OCI-LY7 (cell line): Measurements from ENCODE around the gene C15orf39. TPM values are rescaled to one million over a fixed set of nuclear protein-coding genes. Genes with fewer than 3 reads are reported as not detected.

Experiments used
- BruUV-seq: library from RNA; stranded (reverse); fragments of 400-500 nt; replicated peaks from 2 replicates; lab custom pipeline; 2021; lab: Mats Ljungman, UMichigan
- CTCF ChIA-PET: fragments of 300-600 bp; sonication (Branson Sonifier 250); formaldehyde crosslinking; loops from one replicate; lab custom pipeline; 2022; ENCODE audit warnings: antibody characterized with exemption; ENCODE audit not compliant: unreplicated experiment; lab: Charles Lee
- POLR2A ChIA-PET: fragments of 300-600 bp; sonication (Branson Sonifier 250); formaldehyde crosslinking; loops from one replicate; lab custom pipeline; 2022; ENCODE audit warnings: antibody characterized with exemption; lab: Charles Lee
- DNase-seq: peaks from one replicate; pipeline ENCODE4 v3.0.0-alpha.2; 2015; ENCODE audit warnings: low spot score
- H2AFZ ChIP-seq: fragments of 200-600 bp; sonication (generic), shearing (Covaris generic); 2 replicates; pipeline ENCODE4 v1.6.1; 2014; ENCODE audit warnings: mild to moderate bottlenecking, antibody characterized with exemption, low read length, moderate library complexity
- H3K27ac ChIP-seq: fragments of 200-600 bp; sonication (generic); 2 replicates; pipeline ENCODE4 v1.5.1; 2014; ENCODE audit warnings: mixed run types, low read depth, mild to moderate bottlenecking, moderate library complexity, low read length, inconsistent platforms; ENCODE audit not compliant: poor library complexity, severe bottlenecking
- H3K36me3 ChIP-seq: fragments of 200-600 bp; sonication (generic); 2 replicates; pipeline ENCODE4 v1.6.1; 2014; ENCODE audit warnings: mild to moderate bottlenecking, antibody characterized with exemption, low read length, moderate library complexity, mixed read lengths; ENCODE audit not compliant: insufficient read depth
- H3K4me1 ChIP-seq: fragments of 200-600 bp; sonication (generic); 2 replicates; pipeline ENCODE4 v1.5.1; 2014; ENCODE audit warnings: mild to moderate bottlenecking, low read length; ENCODE audit not compliant: insufficient read depth, poor library complexity, severe bottlenecking
- H3K4me2 ChIP-seq: fragments of 200-600 bp; sonication (generic); 2 replicates; pipeline ENCODE4 v1.6.1; 2014; ENCODE audit warnings: mild to moderate bottlenecking, low read length
- H3K4me3 ChIP-seq: fragments of 200-600 bp; sonication (generic); 2 replicates; pipeline ENCODE4 v1.5.1; 2014; ENCODE audit warnings: mild to moderate bottlenecking, low read depth, low read length; ENCODE audit not compliant: poor library complexity, severe bottlenecking
- H3K79me2 ChIP-seq: fragments of 200-600 bp; sonication (generic); 2 replicates; pipeline ENCODE4 v1.6.1; 2016; ENCODE audit warnings: low read depth, mild to moderate bottlenecking, low read length, moderate library complexity, mixed read lengths; ENCODE audit not compliant: insufficient read depth
- H3K9me2 ChIP-seq: fragments of 200-600 bp; sonication (generic); 2 replicates; pipeline ENCODE4 v1.6.1; 2016; ENCODE audit warnings: mild to moderate bottlenecking, low read length, mixed read lengths; ENCODE audit not compliant: insufficient read depth
- H3K9me3 ChIP-seq: fragments of 200-600 bp; sonication (generic); 2 replicates; pipeline ENCODE4 v1.6.1; 2014; ENCODE audit warnings: mild to moderate bottlenecking, mixed run types, low read length, mixed read lengths
- H4K20me1 ChIP-seq: fragments of 200-600 bp; sonication (generic); 2 replicates; pipeline ENCODE4 v1.6.1; 2014; ENCODE audit warnings: mild to moderate bottlenecking, antibody characterized with exemption, low read length, moderate library complexity, mixed read lengths; ENCODE audit not compliant: insufficient read depth
- CTCF ChIP-seq: fragments of 200-600 bp; sonication (generic); conservative IDR thresholded peaks from 2 replicates; pipeline ENCODE4 v1.5.1; 2014; ENCODE audit warnings: mild to moderate bottlenecking, antibody characterized with exemption, low read length, moderate library complexity, mixed read lengths
- EZH2phosphoT487 ChIP-seq: fragments of 200-600 bp; sonication (generic); IDR thresholded peaks from 2 replicates; pipeline ENCODE4 v1.6.1; 2018; ENCODE audit warnings: low read depth, borderline replicate concordance, mild to moderate bottlenecking, mixed run types, antibody characterized with exemption, low read length, moderate library complexity, mixed read lengths
- intact Hi-C: fragments of 100-400 bp; cut with micrococcal nuclease; formaldehyde crosslinking; loops from one replicate; pipeline ENCODE4 v1.10.0; 2022; ENCODE audit not compliant: unreplicated experiment
- total RNA-seq, 2 experiments: library from RNA; depleted of rRNA in 1 of 2; stranded (reverse); fragments of >200 nt in 1 of 2; shearing (Covaris generic) in 1 of 2; gene quantifications; 2 replicates each; pipeline ENCODE4 v1.2.3, GENCODE V29; 2014 to 2022

Gene C15orf39
- total RNA-seq, 2 experiments from 2014 or later: 26.5 to 50.2 TPM

- H3K36me3 ChIP-seq: no peaks in the 10 kb centered on the region
- H3K27ac ChIP-seq: no peak overlapping the region
- TF ChIP-seq EZH2phosphoT487 (no peak), CTCF (no peak)
- no peaks in the 10 kb centered on the region for H4K20me1 ChIP-seq
- H3K79me2 ChIP-seq: no peaks in the 10 kb centered on the region
- intact Hi-C loops: no loop called here
- no peaks in the 10 kb centered on the region for H3K4me1 ChIP-seq
- POLR2A ChIA-PET: no interaction called here
- no peaks in the 10 kb centered on the region for H3K9me3 ChIP-seq
- BruUV-seq: no TSS peak
- no peak overlapping the region for H3K4me2 ChIP-seq
- no peak overlapping the region for H3K4me3 ChIP-seq
- CTCF ChIA-PET: interaction anchor here (0.6 kb wide), 1 partner anchor 165 kb away, joined by 3 read pairs; no protein-coding TSS in a partner anchor
- no peak overlapping the region for H2AFZ ChIP-seq
- DNase-seq: no peak
- H3K9me2 ChIP-seq: no peaks in the 10 kb centered on the region
These were observed 30.3 kb upstream of the C15orf39 start for GRCh38 chr15:75171408-75171807.

- Histone ChIP-seq H3K27ac (no peak overlapping the region), H3K4me2 (no peak overlapping the region), H4K20me1 (no peaks in the 10 kb centered on the region), H3K4me1 (no peaks in the 10 kb centered on the region), H3K9me2 (no peaks in the 10 kb centered on the region), H3K79me2 (no peaks in the 10 kb centered on the region), H3K9me3 (no peaks in the 10 kb centered on the region), H3K4me3 (no peak overlapping the region), H3K36me3 (no peaks in the 10 kb centered on the region), H2AFZ (no peak overlapping the region)
- ChIA-PET CTCF (no interaction called here), POLR2A (no interaction called here)
- TF ChIP-seq CTCF (no peak), EZH2phosphoT487 (no peak)
- no TSS peak for BruUV-seq
- no peak for DNase-seq
- intact Hi-C loops: no loop called here
These were observed 29.3 kb upstream of the C15orf39 start for GRCh38 chr15:75172284-75172820.

- H3K27ac ChIP-seq: no peak overlapping the region
- H2AFZ ChIP-seq: no peak overlapping the region
- DNase-seq: no peak
- CTCF ChIA-PET: no interaction called here
- POLR2A ChIA-PET: no interaction called here
- H3K4me3 ChIP-seq: no peak overlapping the region
- no peaks in the 10 kb centered on the region for H3K79me2 ChIP-seq
- no peak overlapping the region for H3K4me2 ChIP-seq
- intact Hi-C loops: no loop called here
- H4K20me1 ChIP-seq: no peaks in the 10 kb centered on the region
- no peaks in the 10 kb centered on the region for H3K4me1 ChIP-seq
- H3K36me3 ChIP-seq: no peaks in the 10 kb centered on the region
- H3K9me2 ChIP-seq: no peaks in the 10 kb centered on the region
- TF ChIP-seq CTCF (no peak), EZH2phosphoT487 (no peak)
- H3K9me3 ChIP-seq: no peaks in the 10 kb centered on the region
- no TSS peak for BruUV-seq
These were observed 27.6 kb upstream of the C15orf39 start for GRCh38 chr15:75174102-75174501.
